MCF 10A (cell line): ENCODE measurements around the gene INPP5E. TPM values are rescaled to one million over a fixed set of nuclear protein-coding genes. Genes with fewer than 3 reads are reported as not detected.

Experiments used
- BruUV-seq: library from RNA; stranded (reverse); fragments of 400-500 nt; replicated peaks from 2 replicates; lab custom pipeline; 2021; lab: Mats Ljungman, UMichigan
- CTCF ChIA-PET: fragments of 300-600 bp; sonication (Branson Sonifier 250); formaldehyde crosslinking; extraction: SDS; loops from one replicate; lab custom pipeline; 2021; ENCODE audit warnings: antibody characterized with exemption, inconsistent platforms; lab: Yijun Ruan, JAX
- POLR2A ChIA-PET: fragments of 300-600, 350-650 bp; sonication (Branson Sonifier 250); formaldehyde crosslinking; extraction: SDS; loops from one replicate; lab custom pipeline; 2020; ENCODE audit warnings: antibody characterized with exemption, inconsistent platforms; lab: Yijun Ruan, JAX
- DNase-seq: peaks from one replicate; pipeline ENCODE4 v3.0.0-alpha.2; 2018; ENCODE audit not compliant: unreplicated experiment
- H3K27ac Mint-ChIP-seq: one replicate; pipeline ENCODE4 v1.8.0; 2022; ENCODE audit warnings: mild to moderate bottlenecking, low read depth, mixed read lengths; ENCODE audit not compliant: unreplicated experiment
- H3K27me3 Mint-ChIP-seq: one replicate; pipeline ENCODE4 v1.8.0; 2022; ENCODE audit warnings: mixed read lengths; ENCODE audit not compliant: insufficient read depth, unreplicated experiment
- H3K36me3 Mint-ChIP-seq: one replicate; pipeline ENCODE4 v1.8.0; 2022; ENCODE audit warnings: mild to moderate bottlenecking, moderate library complexity, mixed read lengths; ENCODE audit not compliant: insufficient read depth, unreplicated experiment
- H3K4me1 Mint-ChIP-seq: one replicate; pipeline ENCODE4 v1.8.0; 2022; ENCODE audit warnings: mixed read lengths; ENCODE audit not compliant: insufficient read depth, unreplicated experiment
- H3K4me3 Mint-ChIP-seq: one replicate; pipeline ENCODE4 v1.8.0; 2022; ENCODE audit warnings: mild to moderate bottlenecking, moderate library complexity, mixed read lengths; ENCODE audit not compliant: unreplicated experiment
- H3K9me3 Mint-ChIP-seq: one replicate; pipeline ENCODE4 v1.8.0; 2022; ENCODE audit warnings: mixed read lengths; ENCODE audit not compliant: unreplicated experiment
- intact Hi-C: fragments of 100-400 bp; cut with micrococcal nuclease; formaldehyde crosslinking; loops from 2 replicates; pipeline ENCODE4 v1.14.1; 2022
- total RNA-seq: library from RNA; stranded (reverse); gene quantifications from 2 replicates; pipeline ENCODE4 v1.2.3, GENCODE V29; 2022
- TF ChIP-seq, protein P1 (sequence below): fragments of 200-600 bp; IDR thresholded peaks from one replicate; pipeline ENCODE4 v1.8.0; 2022; ENCODE audit warnings: antibody characterized with exemption, mild to moderate bottlenecking; ENCODE audit not compliant: unreplicated experiment

INPP5E gene
- total RNA-seq, 1 experiment from 2014 or later, result 16.3 TPM

DNA sequence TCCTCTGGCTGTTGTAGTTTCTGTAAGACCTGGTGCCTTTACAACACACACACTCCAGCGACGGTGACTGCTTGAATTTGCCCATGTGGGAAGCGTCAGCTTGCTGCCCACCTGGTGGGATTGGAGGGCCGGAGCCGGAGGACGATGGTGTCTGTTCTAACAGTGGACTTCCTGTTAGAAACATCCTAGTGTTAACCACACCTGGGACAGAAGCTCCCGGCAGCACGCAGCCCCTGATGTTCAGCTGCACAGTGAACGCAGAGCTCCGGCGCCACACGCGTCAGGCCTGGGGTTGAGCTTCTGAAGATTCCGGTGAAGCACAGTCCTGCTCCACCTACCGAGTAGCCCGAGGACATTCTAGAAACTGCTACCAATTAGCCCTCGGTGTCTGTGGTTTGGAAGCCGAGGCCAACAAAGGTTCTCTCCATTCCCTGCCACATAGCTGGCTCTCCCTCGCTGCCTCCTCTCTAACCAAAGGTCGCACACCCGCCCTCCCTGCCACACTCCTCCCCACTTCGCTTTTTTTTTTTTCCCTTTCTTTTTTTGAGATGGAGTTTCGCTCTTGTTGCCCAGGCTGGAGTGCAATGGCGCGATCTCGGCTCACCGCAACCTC lies 14.8 kb downstream of the INPP5E start:
- Mint-ChIP-seq H3K27me3 (no peaks in the 10 kb centered on the region), H3K9me3 (no peaks in the 10 kb centered on the region), H3K4me1 (no peaks in the 10 kb centered on the region), H3K4me3 (no peak overlapping the region), H3K36me3 (peaks cover 71% of the 10 kb centered on the region), H3K27ac (no peak overlapping the region)
- ChIA-PET CTCF (interaction anchor here (0.7 to 1.7 kb wide), 6 partner anchors 12 to 200 kb away, joined by 3 to 6 read pairs (median 4); no protein-coding TSS in a partner anchor), POLR2A (interaction anchor here (0.6 to 1.6 kb wide), 4 partner anchors 11 to 207 kb away, joined by 3 to 9 read pairs (median 4); partner anchors contain the start of genes ENTR1 and PMPCA)
- no peak for DNase-seq
- no TSS peak for BruUV-seq
- intact Hi-C loops, result no loop called here
- TF ChIP-seq, protein P1, sequence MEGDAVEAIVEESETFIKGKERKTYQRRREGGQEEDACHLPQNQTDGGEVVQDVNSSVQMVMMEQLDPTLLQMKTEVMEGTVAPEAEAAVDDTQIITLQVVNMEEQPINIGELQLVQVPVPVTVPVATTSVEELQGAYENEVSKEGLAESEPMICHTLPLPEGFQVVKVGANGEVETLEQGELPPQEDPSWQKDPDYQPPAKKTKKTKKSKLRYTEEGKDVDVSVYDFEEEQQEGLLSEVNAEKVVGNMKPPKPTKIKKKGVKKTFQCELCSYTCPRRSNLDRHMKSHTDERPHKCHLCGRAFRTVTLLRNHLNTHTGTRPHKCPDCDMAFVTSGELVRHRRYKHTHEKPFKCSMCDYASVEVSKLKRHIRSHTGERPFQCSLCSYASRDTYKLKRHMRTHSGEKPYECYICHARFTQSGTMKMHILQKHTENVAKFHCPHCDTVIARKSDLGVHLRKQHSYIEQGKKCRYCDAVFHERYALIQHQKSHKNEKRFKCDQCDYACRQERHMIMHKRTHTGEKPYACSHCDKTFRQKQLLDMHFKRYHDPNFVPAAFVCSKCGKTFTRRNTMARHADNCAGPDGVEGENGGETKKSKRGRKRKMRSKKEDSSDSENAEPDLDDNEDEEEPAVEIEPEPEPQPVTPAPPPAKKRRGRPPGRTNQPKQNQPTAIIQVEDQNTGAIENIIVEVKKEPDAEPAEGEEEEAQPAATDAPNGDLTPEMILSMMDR, result no peak

DNA sequence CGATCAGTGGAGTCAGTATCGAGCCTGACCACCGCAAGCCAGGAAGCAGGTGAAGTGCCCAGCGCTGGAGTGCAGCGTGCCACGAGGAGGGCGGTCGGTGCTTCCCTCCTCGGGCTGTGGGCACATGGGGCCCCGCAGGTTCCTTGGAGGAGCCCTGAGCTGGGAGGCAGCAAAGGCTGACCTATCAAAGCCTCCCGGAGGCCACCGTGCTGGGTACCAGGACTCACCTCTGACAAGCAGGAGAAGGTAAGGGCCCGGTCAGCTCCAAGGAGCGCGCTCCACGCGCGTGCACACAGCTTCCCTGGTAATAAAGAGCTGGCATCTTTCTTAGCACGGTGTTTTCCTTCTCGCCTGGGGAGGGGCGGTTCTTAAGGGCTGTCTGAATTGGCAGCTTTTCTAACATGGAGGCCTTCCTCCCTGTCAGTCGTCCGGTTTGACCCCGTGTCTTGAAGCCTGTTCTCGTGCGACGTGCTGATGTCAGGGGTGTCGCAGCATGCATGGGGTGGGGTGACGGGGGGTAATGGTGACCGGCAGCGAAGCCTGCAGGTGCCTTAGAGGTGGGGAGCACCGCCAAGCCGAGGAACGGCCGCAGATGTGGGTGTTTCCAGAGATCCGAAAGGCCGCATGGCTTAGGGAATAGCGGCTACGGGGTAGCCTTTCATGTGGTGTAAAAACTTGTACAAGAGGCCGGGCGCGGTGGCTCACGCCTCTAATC lies 16.1 kb downstream of the INPP5E start:
- DNase-seq, result no peak

DNA sequence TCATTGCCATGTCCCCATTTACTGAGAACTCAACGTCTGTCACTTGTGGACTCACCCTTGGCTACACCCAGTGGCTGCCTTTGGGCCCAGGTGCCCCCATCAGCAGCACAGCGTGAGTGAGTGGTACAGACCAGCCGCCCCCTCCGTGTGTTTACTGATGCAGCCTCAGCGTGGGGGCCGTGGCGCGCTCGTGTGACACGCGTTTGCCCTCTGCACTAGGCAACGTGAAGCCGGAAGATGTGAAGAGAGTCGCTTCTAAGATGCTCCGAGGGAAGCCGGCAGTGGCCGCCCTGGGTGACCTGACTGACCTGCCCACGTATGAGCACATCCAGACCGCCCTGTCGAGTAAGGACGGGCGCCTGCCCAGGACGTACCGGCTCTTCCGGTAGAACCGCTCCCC lies 16.8 kb downstream of the INPP5E start:
- TF ChIP-seq, protein P1, result no peak
- intact Hi-C loops, result no loop called here
- H3K27ac Mint-ChIP-seq, result no peak overlapping the region
- H3K4me3 Mint-ChIP-seq, result no peak overlapping the region
- no peaks in the 10 kb centered on the region for H3K9me3 Mint-ChIP-seq
- ChIA-PET POLR2A (interaction anchor here (0.6 kb wide), 1 partner anchor 294 kb away, joined by 3 read pairs; no protein-coding TSS in a partner anchor), CTCF (no interaction called here)
- H3K36me3 Mint-ChIP-seq, result peaks cover 87% of the 10 kb centered on the region
- no peaks in the 10 kb centered on the region for H3K27me3 Mint-ChIP-seq
- H3K4me1 Mint-ChIP-seq, result no peaks in the 10 kb centered on the region
- no TSS peak for BruUV-seq
- no peak for DNase-seq

More for the DNA sequence above, 16.1 kb downstream of the INPP5E start:
- Mint-ChIP-seq H3K4me3 (no peak overlapping the region), H3K36me3 (peaks cover 83% of the 10 kb centered on the region), H3K27ac (no peak overlapping the region), H3K9me3 (no peaks in the 10 kb centered on the region), H3K27me3 (no peaks in the 10 kb centered on the region), H3K4me1 (no peaks in the 10 kb centered on the region)
- TSS peak; percentile 48 for BruUV-seq
- TF ChIP-seq, protein P1, result no peak
- ChIA-PET CTCF (interaction anchor here (0.8 to 1.7 kb wide), 2 partner anchors 11 to 14 kb away, joined by 3 to 6 read pairs; no protein-coding TSS in a partner anchor), POLR2A (interaction anchor here (0.6 to 1.6 kb wide), 2 partner anchors 10 to 293 kb away, joined by 3 read pairs; no protein-coding TSS in a partner anchor)
- intact Hi-C loops, result no loop called here

DNA sequence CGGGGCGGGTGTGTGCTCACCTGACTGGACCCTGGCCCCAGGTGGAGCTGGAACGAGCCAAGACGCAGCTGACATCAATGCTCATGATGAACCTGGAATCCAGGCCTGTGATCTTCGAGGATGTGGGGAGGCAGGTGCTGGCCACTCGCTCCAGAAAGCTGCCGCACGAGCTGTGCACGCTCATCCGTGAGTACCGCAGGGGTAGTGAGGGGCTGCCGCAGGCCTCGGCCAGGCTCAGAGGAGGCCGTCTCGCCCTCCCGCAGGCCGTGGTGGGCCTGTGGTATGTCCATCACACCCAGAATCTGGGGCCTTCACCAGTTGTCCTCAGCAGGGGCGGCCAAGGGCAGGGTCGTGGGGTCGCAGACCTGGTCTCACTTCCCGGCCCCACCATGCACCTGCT lies 17.9 kb downstream of the INPP5E start:
- H3K9me3 Mint-ChIP-seq, result no peaks in the 10 kb centered on the region
- ChIA-PET CTCF (no interaction called here), POLR2A (no interaction called here)
- intact Hi-C loops, result no loop called here
- no peak overlapping the region for H3K27ac Mint-ChIP-seq
- H3K4me3 Mint-ChIP-seq, result no peak overlapping the region
- DNase-seq, result no peak
- TF ChIP-seq, protein P1, result no peak
- no peaks in the 10 kb centered on the region for H3K27me3 Mint-ChIP-seq
- BruUV-seq, result no TSS peak
- H3K4me1 Mint-ChIP-seq, result no peaks in the 10 kb centered on the region
- H3K36me3 Mint-ChIP-seq, result peaks cover 90% of the 10 kb centered on the region
